NCI-H2171 treated with DMSO at 0.1 percent for 48 hours (cell line): ENCODE data around the gene TIMP3.

Experiments used
- DNase-seq: peaks from one replicate; lab custom pipeline; 2025; lab: John Stamatoyannopoulos, UW

The TIMP3 gene

DNA sequence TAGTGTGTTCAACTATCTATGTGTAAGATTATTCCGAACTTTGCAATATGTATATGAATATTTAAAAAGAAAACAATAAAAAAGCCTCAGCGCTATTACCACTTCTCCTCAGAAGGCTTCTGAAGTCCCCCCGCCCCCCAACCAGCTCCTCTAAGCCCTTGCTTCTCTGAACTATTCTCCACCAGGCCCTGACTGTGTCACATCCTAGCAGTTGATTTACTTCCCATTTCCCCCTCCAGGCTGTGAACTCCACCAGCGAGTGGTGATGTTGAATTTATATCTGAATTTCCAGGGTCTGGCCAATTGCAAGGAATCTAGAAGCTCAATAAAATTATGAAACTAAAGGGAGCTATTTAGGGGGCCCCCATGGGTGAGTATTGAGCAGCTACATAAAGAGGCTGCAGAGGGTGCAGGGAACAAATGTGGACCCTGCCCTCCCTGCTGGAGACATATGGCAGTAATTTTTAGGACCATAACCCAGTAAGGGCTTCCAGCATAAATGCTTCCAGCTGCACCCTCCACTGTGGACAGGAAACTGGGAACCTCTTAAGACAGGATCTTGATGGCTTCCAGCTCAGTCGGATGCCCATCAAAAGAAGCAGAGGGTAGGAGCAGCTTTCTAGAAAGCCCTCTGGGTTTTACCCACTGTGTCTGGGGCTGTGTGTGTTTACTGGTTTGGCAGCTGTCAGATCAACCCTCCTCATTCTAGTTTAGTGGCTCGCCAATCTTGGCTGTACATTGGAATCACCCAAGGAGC lies 81.4 kb downstream of the TIMP3 start:
- no peak for DNase-seq

DNA sequence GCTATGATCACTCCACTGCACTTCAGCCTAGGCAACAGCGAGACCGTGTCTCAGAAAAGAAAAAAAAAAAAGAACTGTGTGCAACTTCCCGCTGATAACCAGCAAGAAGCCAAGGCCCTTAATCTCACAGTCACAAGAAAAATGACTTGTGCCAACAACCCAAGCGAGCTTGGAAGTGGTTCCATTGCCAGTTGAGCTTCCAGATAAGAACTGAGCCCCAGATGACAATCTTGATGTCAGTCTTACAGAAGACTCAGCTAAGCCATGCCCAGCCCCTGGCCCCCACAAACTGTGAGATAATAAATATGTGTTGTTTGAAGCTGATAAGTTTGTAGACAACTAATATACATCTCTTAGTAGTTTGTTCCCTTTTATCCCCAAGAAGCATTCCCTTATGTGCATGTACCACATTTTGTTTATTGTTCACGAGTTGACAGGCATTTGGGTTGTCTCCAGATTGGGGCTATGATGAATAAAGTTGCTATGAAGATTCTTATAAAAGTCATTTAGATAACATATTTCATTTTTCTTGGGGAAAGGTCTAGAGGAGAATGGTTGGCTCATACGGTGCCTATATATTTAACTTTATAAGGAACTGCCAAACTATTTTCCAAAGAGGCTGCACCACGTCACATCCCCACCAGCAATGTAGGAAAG lies 85.9 kb downstream of the TIMP3 start:
- DNase-seq: no peak

GRCh38 chr22:32888976-32889375 lies 87.5 kb downstream of the TIMP3 start:
- DNase-seq: no peak

- peak; percentile 53 for DNase-seq
These were observed 95.4 kb downstream of the TIMP3 start for GRCh38 chr22:32896891-32897290.

DNA sequence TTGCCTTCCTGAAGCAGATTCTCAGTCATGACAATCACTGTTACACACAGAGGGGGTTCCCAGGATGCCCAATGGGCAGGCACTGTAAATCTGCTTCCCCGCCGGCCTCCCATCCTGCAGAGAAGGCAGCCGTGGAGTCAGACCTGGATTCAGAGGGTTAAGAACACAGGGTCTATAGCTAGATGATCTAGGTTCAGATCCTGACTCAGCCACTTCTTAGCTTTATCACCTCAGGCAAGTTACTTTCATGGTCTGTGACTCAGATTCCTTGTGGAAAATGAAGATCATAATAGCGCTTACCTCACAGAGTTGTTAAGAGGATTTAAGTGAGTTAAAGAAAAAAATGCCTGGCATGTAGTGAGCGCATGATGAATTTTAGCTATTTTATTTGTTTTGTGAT lies 95.9 kb downstream of the TIMP3 start:
- DNase-seq: no peak

DNA sequence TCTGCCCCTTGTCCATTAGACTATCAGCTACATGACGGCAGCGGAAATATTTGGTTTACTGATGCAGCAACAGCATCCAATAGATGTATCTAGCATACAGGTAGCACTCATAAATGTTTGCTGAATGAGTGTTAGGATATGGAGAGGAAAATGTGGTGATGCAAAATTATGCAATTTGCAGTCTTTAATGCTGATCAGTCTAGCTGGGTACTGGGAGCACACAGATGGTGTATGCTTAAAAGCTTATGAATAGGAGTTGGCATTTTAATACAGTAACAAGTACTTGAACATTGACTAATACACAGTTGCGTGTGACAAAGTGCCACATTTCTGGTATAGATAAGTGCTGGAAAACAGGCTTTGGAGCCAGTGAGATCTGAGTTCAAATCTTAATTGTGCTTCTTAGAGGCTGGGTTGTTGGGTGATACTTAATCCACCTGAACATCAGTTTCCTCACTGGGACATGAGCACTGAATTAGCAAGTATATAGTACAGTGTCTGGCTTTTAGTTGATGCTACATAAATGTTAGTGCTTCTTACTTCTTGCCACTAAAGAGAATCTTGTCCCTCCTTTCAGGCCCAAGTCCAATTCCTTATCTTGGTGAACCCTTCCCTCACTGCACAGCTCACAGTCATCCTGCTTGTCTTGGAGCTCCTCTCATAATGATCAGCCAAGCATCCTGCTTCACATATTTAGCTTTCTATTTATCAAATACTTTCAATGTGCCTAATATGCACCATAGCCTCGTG lies 99.6 kb downstream of the TIMP3 start:
- DNase-seq: no peak

- DNase-seq: no peak
These were observed 100.4 kb downstream of the TIMP3 start for GRCh38 chr22:32901925-32902324.

DNA sequence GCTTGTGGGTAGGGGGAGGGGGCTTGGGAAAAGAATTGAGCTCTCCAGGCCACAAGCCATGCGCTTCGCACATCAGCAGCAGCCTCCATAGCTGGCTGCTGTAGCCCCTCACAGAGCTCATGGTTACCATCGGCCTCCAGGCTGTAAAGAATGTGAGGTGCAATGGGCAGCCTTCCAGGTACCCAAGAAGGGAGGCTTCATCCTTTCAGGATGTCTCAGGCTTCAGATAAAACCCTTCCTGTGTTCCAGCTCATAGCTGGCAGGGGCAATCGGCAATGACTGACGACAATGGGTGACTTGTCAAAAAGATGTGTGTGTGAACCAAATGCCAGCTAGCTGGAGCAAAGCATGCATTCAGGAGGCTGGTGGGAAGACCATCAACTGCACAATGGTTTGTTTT lies 102.0 kb downstream of the TIMP3 start:
- DNase-seq: no peak

GRCh38 chr22:32904044-32904443 lies 102.5 kb downstream of the TIMP3 start:
- peak; percentile 68 for DNase-seq

- no peak for DNase-seq
These were observed 103.9 kb downstream of the TIMP3 start for GRCh38 chr22:32905400-32905799.

DNA sequence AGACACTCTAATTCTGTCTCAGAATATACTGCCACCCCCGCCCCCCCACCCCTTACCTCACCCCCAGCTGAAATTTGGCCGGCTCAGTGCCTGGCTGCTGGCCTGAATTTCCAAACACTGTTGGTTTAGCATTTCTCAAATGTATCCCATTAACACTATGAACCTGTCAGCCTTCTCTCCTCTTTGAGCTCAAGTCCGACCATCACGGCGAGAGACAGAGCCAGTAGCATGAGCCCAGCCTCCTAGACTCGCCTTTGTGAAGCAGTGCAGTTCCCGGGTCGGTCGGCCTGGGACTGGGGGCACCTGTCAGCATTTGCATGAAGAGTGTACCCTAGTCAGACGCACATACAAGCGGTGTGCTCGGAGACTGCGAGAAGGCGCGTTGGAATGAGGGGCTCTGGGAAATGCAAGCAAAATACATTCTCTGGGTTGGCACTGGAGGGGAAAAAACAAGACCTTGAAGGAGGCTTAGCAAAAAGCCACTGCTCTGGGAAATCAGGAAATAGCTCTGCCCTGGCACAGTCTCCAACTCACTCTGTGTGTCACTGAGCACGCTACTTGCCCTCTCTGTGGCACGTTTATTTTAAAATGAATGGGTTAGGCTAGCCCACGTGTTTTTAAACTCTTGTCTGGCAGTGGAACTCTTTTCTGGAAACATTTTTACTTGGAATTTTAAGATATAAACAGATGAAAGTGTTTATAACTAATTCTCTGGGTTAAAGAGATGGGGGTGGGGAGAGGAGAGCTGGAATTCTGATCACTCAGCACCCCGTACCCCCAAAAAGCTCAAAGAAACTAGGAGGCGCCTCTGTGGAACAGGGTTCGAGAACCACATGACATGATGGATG lies 108.3 kb downstream of the TIMP3 start:
- DNase-seq: no peak

GRCh38 chr22:32910429-32910772 lies 108.9 kb downstream of the TIMP3 start:
- DNase-seq: no peak

DNA sequence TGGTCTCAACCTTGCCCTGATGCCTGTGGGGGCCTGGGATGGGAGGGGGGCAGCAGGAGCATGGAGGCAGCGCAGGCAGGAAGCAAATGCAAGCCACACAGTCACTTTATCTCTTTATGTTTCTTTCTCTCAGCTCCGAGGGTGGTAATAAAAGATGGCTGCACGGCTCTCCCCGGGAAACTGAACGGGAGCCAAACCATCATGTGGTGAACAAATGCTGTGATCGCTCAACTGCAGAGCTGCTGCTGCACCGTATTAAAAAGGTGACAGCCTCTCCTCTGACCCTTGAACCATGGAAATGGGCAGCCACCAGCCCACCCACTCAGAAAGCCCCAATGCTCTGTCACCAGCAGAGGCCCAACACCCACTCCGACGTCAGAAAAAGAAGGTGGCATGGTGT lies 110.0 kb downstream of the TIMP3 start:
- DNase-seq: peak; percentile 18
